Lung (tissue), 12 donors: Measurements from ENCODE around the gene GLP2R. TPM values are rescaled to one million over a fixed set of nuclear protein-coding genes. Genes with fewer than 3 reads are reported as not detected.
A peak's percentile ranks its signal among the peaks of the same experiment; 100 is the strongest.

Experiments used
- ATAC-seq: fragments of 200-7000 bp; cut with Tn5 transposase; one replicate; pipeline ENCODE4 v1.9.1; 2020; ENCODE audit warnings: moderate number of reproducible peaks; ENCODE audit not compliant: insufficient read depth, low FRiP score
- DNase-seq, 3 donors: peaks; one replicate each; pipeline ENCODE4 v3.0.0-alpha.2; 2013 to 2017
- H3K27ac ChIP-seq, 2 donors: one replicate each; pipeline ENCODE4 v1.5.1; 2013; ENCODE audit warnings: mild to moderate bottlenecking in 2 of 2, moderate library complexity in 2 of 2, control low read depth in 1 of 2, inconsistent platforms in 1 of 2, low read depth in 1 of 2, low read length in 1 of 2
- H3K27me3 ChIP-seq, 3 donors: one replicate each; pipeline ENCODE4 v1.5.1; 2013; ENCODE audit warnings: low read length in 2 of 3; ENCODE audit not compliant: control insufficient read depth in 3 of 3, insufficient read depth in 3 of 3
- H3K36me3 ChIP-seq, 4 donors: one replicate each; pipeline ENCODE4 v1.5.1; 2013; ENCODE audit warnings: low read length in 4 of 4, mild to moderate bottlenecking in 1 of 4, moderate library complexity in 1 of 4; ENCODE audit not compliant: control insufficient read depth in 4 of 4, insufficient read depth in 4 of 4
- H3K4me1 ChIP-seq, 5 donors: one replicate each; pipeline ENCODE4 v1.5.1; 2013; ENCODE audit warnings: low read length in 5 of 5, mild to moderate bottlenecking in 2 of 5, moderate library complexity in 1 of 5; ENCODE audit not compliant: control insufficient read depth in 5 of 5, insufficient read depth in 5 of 5
- H3K4me3 ChIP-seq: one replicate; pipeline ENCODE4 v1.5.1; 2013; ENCODE audit warnings: mild to moderate bottlenecking, control low read depth, moderate library complexity
- H3K9ac ChIP-seq, 2 donors: one replicate each; pipeline ENCODE4 v1.5.1; 2013; ENCODE audit warnings: low read length in 2 of 2, control low read depth in 1 of 2; ENCODE audit not compliant: insufficient read depth in 1 of 2
- H3K9me3 ChIP-seq, 4 donors: one replicate each; pipeline ENCODE4 v1.5.1; 2013; ENCODE audit warnings: low read length in 3 of 4, mild to moderate bottlenecking in 1 of 4, moderate library complexity in 1 of 4; ENCODE audit not compliant: control insufficient read depth in 4 of 4, insufficient read depth in 3 of 4
- CTCF ChIP-seq: IDR thresholded peaks from 2 replicates; pipeline ENCODE4 v1.5.1; 2012; ENCODE audit warnings: mild to moderate bottlenecking; ENCODE audit errors: control extremely low read depth, extremely low read depth
- WGBS, 2 donors: extraction: QIAGEN DNeasy Blood & Tissue Kit; methylation state at CpG; one replicate each; pipeline ENCODE4 v1.1.7; 2013; 5-methylcytosine and 5-hydroxymethylcytosine counted together
- polyA plus RNA-seq, 2 donors: library from polyadenylated mRNA; stranded (reverse); fragments of 200-250 nt; gene quantifications; one replicate each; pipeline ENCODE4 v1.2.1, GENCODE V29; 2013
- total RNA-seq, 2 donors: library from RNA; depleted of rRNA in 1 of 2; stranded (reverse); fragments of >200 nt in 1 of 2; gene quantifications; one replicate each; pipeline ENCODE4 v1.2.1, GENCODE V29; 2014 to 2021
- donor health status: control.
- donor health status: control.
- donor health status: Bipolar disorder and iron deficiency.
- donor health status: healthy.
- donor health status: DM: yes; HTN: yes; CAD: no.

The GLP2R gene
- total and polyA plus RNA-seq, 4 donors, result 0.11 to 1.6 (median 0.54) TPM

GRCh38 chr17:9842057-9842758, 16.5 kb downstream of the GLP2R start:
- no peak for TF ChIP-seq CTCF

GRCh38 chr17:9843152-9844010, 17.7 kb downstream of the GLP2R start:
- Histone ChIP-seq H3K9ac (no peak overlapping the region), H3K4me3 (no peak overlapping the region), H3K36me3 (no peaks in the 10 kb centered on the region), H3K4me1 (peaks cover 0 to 14% (median 9%) of the 10 kb centered on the region in 5 donors), H3K9me3 (peaks cover 0 to 2% (median 0%) of the 10 kb centered on the region in 4 donors), H3K27me3 (no peaks in the 10 kb centered on the region), H3K27ac (no peak overlapping the region)
- WGBS, 2 donors, result 85% methylated on average over 14 of the region's 14 CpGs
- DNase-seq (no peak), ATAC-seq (no peak)
- TF ChIP-seq CTCF, result no peak

More at GRCh38 chr17:9842057-9842758, 16.5 kb downstream of the GLP2R start:
- no peak overlapping the region for H3K4me3 ChIP-seq
- no peak overlapping the region for H3K27ac ChIP-seq
- DNase-seq, result peak; percentile 68 to 93 (median 81)
- 54 to 56% methylated on average over 14 of the region's 14 CpGs for WGBS, 2 donors
- no peaks in the 10 kb centered on the region for H3K27me3 ChIP-seq
- H3K4me1 ChIP-seq, result peaks cover 0 to 25% (median 19%) of the 10 kb centered on the region in 5 donors
- H3K9me3 ChIP-seq, result peaks cover 0 to 2% (median 0%) of the 10 kb centered on the region in 4 donors
- ATAC-seq, result no peak
- H3K9ac ChIP-seq, result peak overlapping the region in 1 of 2 donors; percentile 34
- H3K36me3 ChIP-seq, result no peaks in the 10 kb centered on the region

GRCh38 chr17:9844153-9844552, 18.4 kb downstream of the GLP2R start:
- no peak for TF ChIP-seq CTCF
- H3K9ac ChIP-seq, result no peak overlapping the region
- no peak overlapping the region for H3K4me3 ChIP-seq
- DNase-seq (no peak), ATAC-seq (no peak)
- H3K27ac ChIP-seq, result no peak overlapping the region
- H3K4me1 ChIP-seq, result peaks cover 0 to 13% (median 9%) of the 10 kb centered on the region in 5 donors
- H3K27me3 ChIP-seq, result no peaks in the 10 kb centered on the region
- H3K9me3 ChIP-seq, result peaks cover 0 to 2% (median 0%) of the 10 kb centered on the region in 4 donors
- H3K36me3 ChIP-seq, result no peaks in the 10 kb centered on the region
- WGBS, 2 donors, result 86% methylated on average over 8 of the region's 8 CpGs
